ENCODE results near the gene MPIG6B.

Gene MPIG6B

DNA sequence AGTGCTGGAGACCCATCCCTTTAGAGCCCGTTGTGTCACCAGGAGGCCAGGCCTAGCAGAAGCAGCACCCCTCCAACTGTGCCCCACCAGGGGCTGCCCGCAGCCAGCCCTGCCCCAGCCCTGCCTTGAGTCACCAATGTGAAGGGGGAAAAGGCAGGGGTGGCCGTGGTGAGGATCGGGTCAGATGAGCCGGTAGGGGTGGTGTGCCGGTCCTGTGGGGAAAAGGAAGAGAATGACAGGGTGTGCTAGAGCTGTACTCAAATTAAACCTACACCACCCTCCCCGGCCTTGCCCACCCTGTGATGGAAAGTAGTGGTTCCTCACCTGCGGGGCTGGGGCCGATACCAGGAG is 42.4 kb downstream of the MPIG6B start:
- FAIRE-seq: no peak
- no peak for DNase-seq (ENCODE audit: insufficient read length, low spot score)

DNA sequence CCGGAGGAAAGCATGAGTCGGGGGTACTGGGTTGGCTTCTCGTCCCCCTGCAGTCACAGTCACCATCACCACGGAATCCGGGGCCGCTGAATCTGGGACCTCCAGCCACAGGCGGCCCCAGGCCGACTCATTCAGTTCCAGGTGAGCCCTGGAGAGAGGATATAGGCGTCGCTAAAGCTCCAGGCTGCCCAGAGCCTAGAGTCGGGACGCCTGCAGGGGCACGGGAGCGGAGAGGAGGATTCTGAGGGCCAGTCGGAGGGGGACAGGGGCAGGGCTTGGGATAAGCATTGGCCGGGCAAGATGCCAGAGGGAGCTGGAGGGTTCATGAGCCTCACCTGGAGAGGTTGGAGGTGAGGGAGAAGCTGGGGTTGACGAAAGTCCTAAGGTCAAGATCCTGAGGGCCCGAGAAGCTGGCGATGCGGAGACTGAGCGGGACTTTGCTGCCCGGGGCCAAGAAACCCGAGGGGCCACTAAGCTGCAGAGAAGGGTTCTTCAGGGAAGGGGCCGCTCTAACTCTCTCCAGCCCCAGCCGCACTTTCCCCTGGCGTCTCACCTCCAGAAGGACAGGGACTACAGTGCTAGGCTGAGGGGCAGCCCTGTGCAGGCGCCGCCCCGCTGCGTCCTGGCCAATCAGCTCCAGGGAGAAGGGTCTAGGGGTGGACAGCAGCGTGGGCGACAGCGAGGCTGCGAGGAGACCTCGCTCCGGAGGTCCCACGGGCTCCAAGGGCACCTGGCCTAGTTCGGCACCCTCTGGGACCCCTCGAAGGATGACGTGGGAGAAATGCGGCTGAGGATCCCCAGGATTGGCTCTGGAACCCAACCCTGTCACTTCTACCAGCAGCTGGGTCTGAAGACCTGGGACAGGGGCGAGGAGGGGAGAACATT is 43.0 kb downstream of the MPIG6B start:
- FAIRE-seq (no peak), DNase-seq (ENCODE audit: insufficient read length, low spot score) (no peak)

DNA sequence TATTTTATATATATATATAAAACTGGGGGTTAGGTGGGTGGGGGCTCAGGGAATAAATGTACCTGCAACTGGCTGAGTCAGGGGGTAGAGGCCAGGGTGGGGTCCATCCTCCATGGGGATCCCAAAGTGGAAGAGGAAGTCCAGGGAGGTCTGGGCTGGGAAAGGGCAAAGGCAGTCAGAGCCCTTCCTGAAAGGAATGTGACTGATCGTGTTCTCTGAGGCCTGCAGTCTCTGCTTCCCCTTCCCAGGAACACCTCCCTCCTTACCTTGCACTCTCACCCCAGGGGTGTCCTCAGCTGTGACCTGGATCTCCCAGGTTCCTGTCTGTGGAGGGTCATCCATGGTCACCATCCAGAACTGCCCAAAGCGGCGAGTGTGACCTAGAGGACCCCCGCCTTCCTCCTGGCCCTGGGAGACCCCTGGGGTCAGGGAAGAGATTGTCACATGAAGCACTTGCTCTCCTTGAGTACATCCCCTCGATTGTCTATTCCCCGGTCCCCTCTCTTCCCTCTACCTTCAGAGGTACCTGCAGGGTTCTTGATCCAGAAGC is 44.0 kb downstream of the MPIG6B start:
- FAIRE-seq (no peak), DNase-seq (ENCODE audit: insufficient read length, low spot score) (no peak)

DNA sequence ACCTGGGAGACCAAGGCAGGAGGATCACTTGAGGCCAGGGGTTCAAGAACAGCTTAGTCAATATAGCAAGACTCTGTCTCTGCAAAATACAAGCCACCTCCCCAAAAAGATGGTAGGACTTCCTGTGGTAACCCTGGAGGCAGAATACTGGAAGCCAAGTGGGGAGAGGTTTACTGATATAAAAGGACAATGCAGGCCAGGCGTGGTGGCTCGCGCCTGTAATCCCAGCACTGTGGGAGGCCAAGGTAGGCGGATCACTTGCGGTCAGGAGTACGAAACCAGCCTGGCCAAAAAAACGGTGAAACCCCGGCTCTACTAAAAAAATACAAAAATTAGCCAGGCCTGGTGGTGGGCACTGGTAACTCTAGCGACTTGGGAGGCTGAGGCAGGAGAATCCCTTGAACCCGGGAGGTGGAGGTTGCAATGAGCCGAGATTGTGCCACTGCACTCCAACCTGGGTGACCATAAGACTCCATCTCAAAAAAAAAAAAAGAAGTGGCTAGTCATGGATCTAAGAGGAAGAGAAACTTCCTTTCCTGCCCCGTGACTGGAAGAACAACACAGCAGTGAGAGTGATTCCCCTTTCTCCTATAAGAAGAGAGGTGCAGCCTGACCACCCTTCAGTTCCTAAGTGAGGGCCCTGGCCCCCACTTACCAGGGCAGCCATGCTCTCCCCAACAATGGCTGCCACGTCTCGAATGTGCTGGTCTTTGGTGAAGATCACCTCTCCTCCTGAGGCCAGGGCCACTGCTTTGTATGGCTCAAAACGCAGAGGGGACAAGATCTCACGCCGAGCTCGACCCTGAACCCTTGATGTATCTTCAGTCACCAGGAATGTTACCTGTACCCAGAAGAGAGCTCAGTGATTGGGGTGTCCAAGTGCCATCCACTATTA is 45.4 kb downstream of the MPIG6B start:
- no peak for FAIRE-seq
- no peak for DNase-seq (ENCODE audit: insufficient read length, low spot score)

DNA sequence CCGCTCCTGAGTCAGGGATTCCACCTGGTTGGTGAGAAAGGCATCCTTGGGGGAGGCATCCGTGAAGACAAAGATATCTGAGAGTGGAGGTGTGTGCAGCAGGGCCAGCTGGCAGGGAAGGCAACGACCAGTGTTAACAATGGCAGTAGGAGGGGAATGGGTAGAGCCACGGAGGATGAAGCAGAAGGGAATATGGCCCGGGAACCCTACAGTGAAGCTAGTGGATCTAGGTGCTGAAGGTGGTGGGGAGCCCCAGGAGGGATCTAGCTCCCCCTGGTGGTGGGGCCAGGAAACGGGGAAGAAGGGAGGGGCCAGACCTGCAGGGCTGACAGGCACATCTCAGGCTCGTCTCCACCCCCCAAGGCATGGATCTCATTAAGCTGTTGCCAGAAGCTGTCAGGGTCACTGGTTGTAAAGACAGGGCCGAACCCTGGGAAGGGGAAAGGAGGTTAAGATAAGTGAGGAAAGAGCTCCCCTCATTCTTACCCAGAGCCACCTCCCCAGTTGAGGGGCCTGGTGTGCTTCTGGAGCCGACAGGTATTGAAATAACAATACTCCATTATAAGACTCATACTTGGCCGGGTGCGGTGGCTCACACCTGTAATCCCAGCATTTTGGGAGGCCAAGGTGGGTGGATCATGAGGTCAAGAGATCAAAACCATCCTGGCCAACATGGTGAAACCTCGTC is 46.7 kb downstream of the MPIG6B start:
- DNase-seq (ENCODE audit: insufficient read length, low spot score): peak; percentile 89
- FAIRE-seq: peak; percentile 55

DNA sequence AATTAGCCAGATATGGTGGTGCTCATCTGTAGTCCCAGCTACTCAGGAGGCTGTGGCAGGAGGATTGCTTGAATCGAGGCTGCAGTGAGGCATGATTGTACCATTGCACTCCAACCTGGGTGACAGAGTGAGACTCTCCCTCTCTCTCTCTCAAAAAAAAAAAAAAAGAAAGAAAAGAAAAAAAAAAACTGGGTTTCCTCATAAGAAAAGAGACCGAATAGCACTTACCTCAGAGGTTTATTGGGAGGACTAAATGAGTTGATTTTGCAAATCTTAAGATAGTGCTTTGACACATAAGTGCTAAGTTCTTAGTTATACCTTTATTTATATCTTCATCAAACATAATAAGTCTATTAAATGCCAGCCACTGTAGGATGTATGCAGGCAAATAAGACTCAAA is 47.7 kb downstream of the MPIG6B start:
- FAIRE-seq (no peak), DNase-seq (ENCODE audit: insufficient read length, low spot score) (no peak)

DNA sequence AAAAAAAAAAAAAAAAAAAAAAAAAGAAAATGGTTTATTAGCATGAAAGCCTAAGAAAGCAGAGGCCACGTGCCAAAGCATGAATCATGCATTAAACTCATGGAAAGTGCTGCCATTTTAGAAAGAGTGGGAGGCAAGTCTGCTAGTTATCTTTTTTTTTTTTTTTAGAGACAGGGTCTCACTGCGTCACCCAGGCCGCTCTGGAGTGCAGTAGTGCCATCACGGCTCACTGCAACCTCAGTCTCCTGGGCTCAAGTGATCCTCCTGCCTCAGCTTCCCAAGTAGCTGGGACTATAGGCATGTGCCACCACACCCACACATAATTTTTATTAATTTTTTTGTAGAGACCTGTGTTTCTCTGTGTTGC is 48.8 kb downstream of the MPIG6B start:
- FAIRE-seq (no peak), DNase-seq (ENCODE audit: insufficient read length, low spot score) (no peak)

DNA sequence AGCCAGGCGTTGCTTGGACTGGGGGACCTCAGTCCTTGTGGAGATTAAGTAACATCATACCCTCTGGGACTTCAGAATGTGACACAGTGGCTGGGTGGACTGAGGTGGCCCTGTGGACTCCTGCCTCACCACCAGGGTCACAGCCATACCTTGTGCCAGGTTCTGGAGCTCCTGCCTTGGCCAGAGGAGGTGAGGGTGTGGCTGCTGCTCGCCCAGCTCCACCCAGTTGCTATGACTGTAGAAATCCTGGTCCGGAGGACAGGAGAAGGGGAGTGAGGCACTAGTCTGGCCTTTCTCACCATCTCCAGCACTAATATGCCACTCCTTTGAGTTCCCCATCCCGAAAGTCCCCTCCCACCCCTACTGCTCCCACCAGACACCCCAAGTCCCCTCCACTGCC is 52.0 kb downstream of the MPIG6B start:
- no peak for FAIRE-seq
- no peak for DNase-seq (ENCODE audit: insufficient read length, low spot score)

DNA sequence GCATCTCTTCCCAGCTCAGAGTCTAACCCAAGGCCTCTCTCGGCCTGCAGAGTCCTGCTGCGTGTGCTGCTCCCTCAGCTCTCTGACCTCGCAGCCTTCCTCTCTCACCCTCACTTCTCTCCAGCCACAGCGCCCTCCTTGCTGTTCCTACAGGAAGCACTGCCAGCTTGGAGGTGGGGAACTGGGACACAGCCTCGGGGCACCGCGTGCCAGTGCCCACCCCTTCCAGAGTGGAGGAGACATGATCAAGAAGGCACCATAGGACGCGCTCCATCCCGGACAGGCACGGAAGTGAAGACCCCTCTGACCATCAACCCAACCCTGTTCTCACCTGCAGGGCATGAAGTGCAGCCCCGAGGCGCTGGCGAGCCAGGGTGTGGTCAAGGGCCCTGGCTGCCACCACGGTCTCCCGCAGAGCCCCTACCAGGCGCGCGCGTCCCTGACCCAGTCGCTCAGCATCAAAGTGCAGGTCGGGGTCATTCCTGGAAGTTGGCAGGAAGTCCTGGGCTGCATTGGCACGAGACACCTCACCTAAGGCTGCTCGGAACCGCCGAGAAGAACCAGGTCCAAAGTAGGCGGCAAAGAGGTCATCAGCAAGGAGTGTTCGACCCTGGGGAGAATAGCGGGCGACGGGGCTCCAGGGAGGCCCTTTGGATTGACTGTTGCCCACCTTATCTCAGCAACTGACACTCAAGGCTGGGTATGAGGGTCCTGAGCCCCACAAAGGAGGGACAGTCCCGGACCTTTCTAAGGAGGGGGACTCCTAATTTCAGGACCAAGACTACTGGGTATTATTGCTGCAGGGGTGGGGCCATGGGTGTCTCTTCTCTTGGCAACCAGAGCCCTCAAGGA is 52.7 kb downstream of the MPIG6B start:
- no peak for FAIRE-seq

More for the DNA sequence above, 52.7 kb downstream of the MPIG6B start:
- no peak for DNase-seq (ENCODE audit: insufficient read length, low spot score)

Measured in HTR-8/SVneo (cell line).